Left forelimb (tissue), 1 donor: ENCODE measurements around the gene GADD45B.

Source experiments
- DNase-seq: peaks from one replicate; pipeline ENCODE4 v3.0.0-alpha.2; 2018; ENCODE audit warnings: low spot score

Gene GADD45B, protein sequence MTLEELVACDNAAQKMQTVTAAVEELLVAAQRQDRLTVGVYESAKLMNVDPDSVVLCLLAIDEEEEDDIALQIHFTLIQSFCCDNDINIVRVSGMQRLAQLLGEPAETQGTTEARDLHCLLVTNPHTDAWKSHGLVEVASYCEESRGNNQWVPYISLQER

GRCh38 chr19:2475702-2476450 is at the start of gene GADD45B:
GADD45B (plus strand) TSS chr19:2476127; CDS start chr19:2476359, 232 bp downstream.
- peak; percentile 97 for DNase-seq

GRCh38 chr19:2426611-2427428 is 49.1 kb upstream of the GADD45B start:
- no peak for DNase-seq

DNA sequence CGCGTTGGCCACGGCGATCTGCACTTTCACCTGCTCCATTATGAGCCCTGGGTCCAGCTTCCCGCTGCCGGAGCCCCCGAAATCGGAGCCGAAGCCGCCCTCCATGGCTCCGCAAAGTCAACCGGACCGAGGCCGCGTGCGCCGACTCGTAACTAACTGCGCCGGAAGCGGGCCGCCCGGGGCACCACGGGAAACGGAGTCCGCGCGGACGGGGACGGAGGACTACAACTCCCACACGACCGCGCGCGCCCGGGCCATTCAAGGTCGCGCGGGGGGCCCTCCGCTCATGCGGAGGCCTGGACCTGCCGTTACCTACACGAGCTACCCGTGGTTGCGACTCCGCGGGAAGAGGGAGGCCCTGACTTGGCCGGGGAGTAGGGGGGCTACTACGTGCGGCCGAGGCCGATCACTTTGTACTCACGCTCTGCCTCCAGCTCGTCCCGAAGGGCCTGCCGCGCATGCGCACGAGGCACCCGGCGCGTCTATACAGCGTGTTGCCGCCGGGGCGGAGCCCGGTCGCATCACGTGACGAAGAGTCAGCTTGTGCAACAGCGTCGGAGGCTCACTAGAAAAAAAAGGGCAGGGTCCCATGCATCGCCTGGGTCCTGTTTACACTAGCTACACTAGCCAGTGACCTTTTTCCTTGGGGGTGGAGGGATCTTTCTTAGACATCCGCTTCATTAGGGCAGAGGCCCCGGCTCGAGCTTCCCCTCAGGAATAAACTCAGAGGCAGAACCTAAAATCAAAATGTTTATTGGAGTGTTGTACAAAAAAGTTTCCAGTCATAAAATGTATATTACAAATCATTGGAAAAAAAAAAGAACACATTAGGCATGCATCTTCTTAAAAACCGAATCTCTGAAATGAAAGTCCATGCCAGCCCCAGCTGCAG is 48.3 kb upstream of the GADD45B start, which contains the start of gene TIMM13:
TSS of gene TIMM13 (minus strand) at position 158 of the 892 bp plus-strand sequence. CDS start at position 105, 53 bp downstream.
- peak; percentile 99 for DNase-seq

DNA sequence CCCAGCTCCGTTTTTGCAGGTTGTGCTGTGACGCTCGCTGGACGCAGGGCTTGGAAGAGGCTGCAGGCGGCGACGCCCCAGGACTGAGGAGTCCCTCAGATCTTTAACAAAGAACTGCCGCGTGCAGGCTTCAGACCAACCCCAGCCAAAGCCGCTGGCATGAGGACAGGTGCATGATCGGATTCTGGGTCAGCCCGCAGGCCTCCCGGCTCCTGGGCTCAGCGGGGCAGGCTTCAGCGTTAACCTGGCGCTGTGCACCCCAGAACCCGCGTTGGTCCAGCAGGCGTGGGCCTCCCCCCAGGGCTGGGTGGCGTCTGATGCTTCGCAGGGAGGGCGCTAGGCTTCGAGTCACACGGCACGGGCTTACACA is 47.6 kb upstream of the GADD45B start:
- no peak for DNase-seq

DNA sequence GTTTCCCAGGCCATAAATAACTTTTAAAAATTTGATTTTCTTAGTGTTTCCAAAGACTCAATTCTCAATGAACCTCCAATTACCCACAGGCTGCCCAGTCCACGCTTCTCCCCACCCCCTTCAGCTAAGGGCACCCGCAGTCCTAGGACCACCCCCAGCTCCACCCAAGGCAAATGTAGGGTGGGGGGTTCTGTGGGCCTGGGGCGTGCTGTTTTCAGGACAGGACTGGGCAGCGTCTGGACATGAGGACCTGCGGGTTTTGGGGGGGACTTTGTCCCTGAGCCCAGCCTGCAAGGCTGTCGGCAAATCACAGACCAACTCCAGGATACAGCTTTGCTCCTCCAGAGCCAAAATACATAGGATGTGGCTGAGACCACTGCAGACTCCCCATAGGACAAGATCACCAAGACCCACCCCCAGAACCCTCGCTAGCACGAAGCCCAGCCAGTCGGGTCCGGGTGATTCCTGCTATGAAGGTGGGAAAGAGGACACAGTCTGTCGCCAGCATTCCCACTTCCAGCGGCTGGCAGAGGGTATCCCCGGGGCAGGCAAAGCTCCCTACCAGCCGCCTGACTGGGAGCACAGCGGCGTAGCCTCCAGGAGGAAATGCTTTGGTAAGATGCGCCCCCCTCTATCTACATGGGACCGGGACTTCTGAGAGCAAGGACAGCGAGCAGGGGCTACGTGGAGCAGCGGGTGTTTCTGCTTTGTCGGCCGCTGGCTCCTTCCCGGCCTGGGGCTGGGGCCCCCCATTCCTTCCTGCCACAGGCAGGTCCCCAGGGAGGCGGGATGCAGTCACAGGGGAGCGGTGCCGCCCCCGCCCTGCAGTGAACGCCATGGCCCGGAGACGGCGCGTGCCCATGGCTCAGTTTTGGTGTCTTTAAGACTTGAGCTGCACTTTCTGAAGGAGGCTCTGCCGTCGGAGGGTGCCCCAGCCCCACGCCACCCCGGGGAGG is 46.9 kb upstream of the GADD45B start:
- no peak for DNase-seq

- DNase-seq = no peak
These were observed 45.9 kb upstream of the GADD45B start for GRCh38 chr19:2429917-2430535.

DNA sequence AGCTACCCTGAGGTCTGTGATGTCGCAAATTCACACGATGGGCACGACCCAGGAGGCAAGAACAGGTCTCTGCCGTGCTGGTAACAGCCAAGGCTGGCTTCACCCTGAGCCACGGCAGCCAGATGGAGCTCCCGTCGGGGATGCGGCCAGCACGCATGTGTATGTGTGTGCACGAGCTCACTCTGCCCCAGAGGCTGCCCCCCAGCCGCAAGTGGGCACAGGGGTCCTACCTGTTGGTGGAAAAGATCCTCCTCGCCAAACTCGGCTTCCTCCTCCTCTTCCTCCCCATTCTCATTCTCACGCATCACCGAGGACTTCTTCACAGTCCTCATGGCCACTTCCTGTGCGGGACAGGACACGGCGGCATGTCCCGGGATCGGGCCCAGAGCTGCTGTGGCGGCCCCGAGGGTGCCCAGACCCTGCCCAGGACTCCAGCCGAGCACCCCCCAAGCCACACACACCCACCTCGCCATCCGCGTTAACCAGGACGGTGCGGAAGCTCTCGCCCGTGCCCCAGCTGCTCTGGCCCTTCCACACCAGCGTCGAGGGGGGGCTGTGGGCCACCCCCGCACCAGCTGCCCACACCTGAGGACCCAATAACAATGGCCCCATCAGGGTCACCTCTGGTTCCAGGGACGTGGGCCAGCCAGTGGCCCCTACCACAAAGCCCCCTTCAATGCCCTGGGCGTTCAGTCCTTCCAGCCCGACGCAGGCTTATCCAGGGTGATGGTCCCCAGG is 44.4 kb upstream of the GADD45B start:
- no peak for DNase-seq

- DNase-seq = no peak
These were observed 43.6 kb upstream of the GADD45B start for GRCh38 chr19:2432131-2432848.

- no peak for DNase-seq
These were observed 42.1 kb upstream of the GADD45B start for GRCh38 chr19:2433854-2434253.

GRCh38 chr19:2434267-2434666 is 41.7 kb upstream of the GADD45B start:
- no peak for DNase-seq

DNA sequence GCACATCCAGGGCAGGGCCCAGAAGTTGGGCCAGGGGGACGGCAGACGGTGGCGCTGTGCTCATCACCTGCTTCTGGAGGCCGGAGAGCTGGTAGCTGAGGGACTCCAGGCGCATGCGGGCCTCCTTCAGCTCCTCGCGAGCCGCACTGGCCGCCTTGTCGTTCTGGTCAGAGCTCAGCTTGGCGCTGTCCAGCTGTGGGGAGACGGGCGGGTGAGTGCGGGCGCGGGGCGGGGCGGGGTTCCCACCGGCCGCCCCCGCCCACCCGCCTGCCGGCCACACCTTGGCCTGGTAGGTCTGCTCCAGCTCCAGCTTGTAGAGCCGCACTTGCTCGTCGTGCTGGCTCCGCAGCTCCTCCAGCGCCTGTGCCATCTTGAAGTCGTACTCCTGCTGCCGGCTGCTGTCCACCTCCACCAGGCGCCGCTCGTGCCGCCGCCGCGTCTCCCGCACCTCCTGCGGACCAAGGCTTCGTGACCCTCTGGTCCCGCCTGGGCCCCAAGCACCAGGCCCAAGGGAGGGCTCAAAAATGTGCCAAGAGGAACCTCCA is 41.1 kb upstream of the GADD45B start:
- DNase-seq = no peak

- no peak for DNase-seq
These were observed 39.5 kb upstream of the GADD45B start for GRCh38 chr19:2436384-2436783.

DNA sequence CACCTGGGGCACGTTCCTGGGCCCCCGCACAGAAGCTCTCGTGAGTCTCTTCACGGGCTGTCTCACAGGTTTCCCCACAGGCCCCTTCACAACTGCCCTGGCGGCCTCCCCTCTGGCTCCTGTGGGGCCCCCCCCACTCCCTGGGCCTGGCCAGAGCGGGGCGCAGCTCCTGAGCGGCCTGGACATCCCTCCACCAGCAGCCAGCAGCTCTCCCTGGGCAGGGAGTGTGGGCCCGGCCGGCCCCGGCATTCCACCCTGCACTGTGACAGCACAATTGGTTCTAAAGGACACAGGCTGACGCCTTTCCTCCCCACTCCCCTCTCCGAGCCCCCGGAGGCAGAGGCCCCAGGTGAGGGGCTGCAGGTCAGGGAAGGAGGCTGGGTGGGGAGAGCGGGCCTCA is 39.0 kb upstream of the GADD45B start:
- DNase-seq = no peak

DNA sequence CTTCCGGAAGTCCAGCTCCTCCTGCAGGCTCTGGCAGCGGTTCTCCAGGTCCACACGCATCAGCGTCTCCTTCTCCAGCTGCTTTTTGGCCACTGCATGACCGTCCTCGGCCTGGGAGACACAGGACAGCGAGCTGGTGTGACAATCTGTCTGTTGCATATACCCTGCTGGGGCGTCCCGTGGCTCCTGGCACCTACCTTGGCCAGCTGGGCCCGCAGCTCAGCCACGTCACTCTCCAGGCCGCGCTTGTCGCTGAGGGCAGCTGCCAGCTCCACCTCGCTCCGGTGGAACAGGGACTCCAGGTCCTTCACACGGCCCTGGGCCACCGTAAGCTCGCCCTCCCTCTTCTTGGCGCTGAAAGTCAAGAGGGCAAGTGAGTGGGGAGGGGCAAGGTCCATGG is 37.7 kb upstream of the GADD45B start:
- no peak for DNase-seq

DNA sequence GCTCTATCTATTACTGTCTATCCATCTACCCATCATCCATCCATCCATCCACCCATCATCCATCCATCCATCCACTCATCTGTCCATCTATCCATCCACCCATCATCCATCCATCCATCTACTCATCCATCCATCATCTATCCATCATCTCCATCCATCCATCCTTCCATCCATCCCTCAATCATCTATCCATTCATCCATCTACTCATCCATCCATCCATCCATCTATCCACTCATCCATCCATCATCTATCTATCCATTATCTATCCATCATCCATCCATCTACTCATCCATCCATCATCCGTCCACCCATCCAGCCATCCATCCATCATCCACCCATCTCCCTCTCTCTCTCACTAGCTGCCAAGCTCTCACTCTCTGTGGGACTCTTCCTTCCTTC is 35.4 kb upstream of the GADD45B start:
- no peak for DNase-seq

DNA sequence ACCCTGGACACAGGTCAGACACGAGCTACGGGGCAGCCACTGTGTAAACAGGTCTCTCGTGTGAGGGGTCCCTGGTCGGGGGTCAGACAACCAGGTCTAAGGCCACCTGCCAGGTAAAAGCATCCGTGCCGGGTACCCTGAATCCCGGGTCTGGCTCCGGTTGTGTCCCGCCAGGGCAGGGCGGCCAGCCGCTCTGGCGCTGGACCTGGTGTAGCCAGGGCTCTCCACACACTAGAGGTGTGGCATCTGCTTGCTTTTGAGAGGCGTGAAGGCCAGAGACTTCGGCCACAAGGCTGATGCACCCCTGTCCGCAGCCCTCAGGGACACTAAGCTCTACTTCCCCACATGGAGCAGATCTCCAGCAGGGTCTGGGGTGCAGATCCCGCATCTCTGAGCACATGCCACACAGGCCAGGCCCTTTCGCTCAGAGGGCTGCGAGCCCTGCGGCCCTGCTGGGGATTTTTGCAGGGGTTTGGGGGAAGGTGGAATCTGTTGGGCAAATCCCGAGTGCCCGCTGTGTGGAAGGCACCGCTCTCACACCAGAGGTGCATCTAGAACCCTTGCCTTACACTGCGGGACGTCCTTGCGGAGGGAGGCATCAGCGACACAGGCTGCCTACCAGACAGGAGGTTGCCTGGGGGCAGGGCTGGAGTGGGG is 34.7 kb upstream of the GADD45B start:
- DNase-seq = no peak

GRCh38 chr19:2443116-2443784 is 32.7 kb upstream of the GADD45B start:
- DNase-seq = no peak
